Skin epidermis (tissue), 12 donors: ENCODE data around the gene ZNF644.

ENCODE experiments used
- H3K27ac ChIP-seq, 21 experiments: fragments of 200-600 bp; sonication (generic) in 11 of 21; one replicate each; pipeline ENCODE4 v1.5.0; 2020; ENCODE audit warnings: mild to moderate bottlenecking in 3 of 21, inconsistent platforms in 2 of 21, moderate library complexity in 2 of 21
- H3K4me3 ChIP-seq, 7 experiments: fragments of 200-600 bp; sonication (generic) in 2 of 7; one replicate each; pipeline ENCODE4 v1.5.0; 2020; ENCODE audit warnings: inconsistent platforms in 2 of 7, mild to moderate bottlenecking in 2 of 7, moderate library complexity in 1 of 7

Gene ZNF644

DNA sequence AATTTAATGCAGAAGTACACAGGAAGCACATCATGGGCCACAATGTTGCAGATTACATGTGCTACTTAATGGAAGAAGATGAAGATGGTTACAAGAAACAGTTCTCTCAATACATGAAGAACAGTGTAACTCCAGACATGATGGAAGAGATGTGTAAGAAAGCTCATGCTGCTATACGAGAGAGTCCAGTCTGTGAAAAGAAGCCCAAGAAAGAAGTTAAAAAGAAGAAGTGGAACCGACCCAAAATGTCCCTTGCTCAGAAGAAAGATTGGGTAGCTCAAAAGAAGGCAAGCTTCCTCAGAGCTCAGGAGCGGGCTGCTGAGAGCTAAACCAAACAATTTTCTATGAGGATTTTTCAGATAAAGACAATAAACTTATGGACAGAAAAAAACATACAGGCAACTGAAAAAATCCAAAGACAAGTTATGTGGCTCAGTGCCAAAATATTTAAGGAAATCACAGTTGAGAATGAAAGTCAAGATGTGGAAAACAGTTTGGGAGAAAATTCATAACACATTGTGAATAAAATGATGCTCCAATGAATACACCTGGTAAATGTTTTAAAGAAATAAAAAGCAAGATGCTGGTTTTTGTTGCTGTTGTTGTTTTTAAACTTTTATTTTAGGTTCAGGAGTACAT lies 2.8 kb upstream of the ZNF644 start:
- H3K4me3 ChIP-seq: no peak overlapping the region
- H3K27ac ChIP-seq: no peak overlapping the region

DNA sequence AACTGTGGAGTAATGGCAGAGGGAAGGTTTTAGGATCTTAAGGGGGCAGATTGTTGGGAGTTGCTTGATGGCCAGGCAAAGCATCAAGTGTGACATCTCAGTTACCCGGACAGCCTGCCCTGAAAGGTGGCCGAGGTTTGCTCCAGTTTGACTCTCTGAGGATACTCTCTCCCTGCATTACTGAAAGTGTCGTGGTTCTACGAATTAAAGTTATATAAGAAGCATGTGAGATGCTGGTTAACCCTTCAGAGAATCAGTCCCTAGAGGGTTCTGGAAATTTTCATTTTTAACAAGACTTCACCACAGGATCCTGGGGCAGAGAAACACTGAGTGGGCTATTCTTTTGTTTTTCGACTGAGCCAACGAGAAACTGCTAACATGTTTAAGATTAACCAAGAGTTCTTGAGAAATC lies 689 bp upstream of the ZNF644 start:
- peak overlapping the region in 20 of 21 experiments; percentile 93 to 100 (median 99) for H3K27ac ChIP-seq
- peak overlapping the region; percentile 53 to 91 (median 75) for H3K4me3 ChIP-seq

DNA sequence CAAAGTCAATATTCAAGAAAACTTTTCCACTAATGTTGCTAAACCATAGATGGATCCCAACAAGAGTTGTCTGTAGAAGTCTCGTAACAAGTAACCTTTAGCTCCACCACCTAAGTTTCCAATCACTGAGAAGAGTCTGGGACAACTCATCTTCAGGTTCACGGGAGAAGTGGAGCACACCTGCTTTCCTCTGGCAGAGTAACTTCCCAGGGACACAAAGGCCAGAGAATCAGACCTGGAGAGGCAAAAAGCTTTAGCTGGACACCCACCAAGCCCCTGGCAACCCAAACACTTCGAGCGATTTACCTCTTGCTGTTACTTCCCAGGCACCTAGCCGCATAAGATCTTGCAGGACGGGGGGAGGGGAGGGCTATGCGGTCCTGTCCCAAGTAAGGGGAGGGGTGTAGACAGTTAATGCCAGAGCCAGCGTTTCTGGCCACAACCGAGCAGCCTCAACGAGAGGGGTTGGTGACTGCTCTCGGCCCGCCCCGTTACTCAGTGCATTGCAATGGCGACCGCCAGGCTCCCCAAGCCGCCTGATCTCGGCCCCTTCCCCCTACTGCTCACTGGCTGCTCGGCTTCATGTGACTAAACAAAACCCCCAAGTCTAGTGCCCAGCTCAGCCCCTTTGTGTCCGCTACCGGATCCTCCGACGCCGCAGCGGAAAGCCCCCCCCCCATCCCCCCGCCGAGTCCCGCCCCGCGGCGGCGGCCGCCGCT lies 709 bp downstream of the ZNF644 start:
- Histone ChIP-seq H3K27ac (peak overlapping the region; percentile 93 to 100 (median 99)), H3K4me3 (peak overlapping the region; percentile 53 to 91 (median 75))

DNA sequence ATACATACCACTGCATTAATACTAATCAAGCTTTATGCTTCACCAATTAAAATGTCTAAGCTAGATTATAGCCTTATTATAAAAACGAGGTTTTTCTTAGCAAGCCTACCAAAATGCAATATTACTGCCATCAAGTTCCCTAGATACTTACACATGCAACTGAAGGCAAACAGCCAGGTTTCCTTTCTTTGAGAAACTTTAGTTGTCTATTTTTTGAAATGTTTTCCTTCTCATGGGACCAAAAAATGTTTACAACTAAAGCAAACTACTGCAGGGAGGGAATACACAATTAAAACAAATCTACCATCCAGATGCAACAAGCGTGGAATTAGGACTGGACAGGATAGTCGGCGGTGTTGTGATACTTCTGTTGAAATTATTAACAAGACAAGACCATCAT lies 1.3 kb downstream of the ZNF644 start:
- Histone ChIP-seq H3K4me3 (peak overlapping the region; percentile 53 to 91 (median 75)), H3K27ac (peak overlapping the region in 10 of 21 experiments; percentile 98 to 100 (median 99))

DNA sequence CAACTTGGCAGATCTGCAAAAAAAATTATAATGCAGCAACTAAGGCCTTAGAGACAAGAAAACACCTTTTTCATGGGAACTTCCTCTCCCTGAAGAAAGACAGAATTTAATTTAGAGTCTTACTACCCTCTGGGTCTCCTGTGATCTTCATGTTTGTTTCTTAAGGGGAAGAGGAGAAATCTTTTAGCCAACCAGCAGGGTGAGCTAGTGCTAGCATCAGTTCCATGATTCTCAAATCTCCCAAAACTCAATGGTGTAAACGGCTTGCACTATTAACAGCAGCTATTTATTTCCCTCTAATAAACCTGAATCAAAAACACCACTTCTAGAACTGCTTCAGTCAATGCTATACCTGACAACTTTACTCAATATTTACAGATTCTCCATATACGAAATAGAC lies 3.8 kb downstream of the ZNF644 start:
- no peak overlapping the region for H3K27ac ChIP-seq
- H3K4me3 ChIP-seq: no peak overlapping the region

DNA sequence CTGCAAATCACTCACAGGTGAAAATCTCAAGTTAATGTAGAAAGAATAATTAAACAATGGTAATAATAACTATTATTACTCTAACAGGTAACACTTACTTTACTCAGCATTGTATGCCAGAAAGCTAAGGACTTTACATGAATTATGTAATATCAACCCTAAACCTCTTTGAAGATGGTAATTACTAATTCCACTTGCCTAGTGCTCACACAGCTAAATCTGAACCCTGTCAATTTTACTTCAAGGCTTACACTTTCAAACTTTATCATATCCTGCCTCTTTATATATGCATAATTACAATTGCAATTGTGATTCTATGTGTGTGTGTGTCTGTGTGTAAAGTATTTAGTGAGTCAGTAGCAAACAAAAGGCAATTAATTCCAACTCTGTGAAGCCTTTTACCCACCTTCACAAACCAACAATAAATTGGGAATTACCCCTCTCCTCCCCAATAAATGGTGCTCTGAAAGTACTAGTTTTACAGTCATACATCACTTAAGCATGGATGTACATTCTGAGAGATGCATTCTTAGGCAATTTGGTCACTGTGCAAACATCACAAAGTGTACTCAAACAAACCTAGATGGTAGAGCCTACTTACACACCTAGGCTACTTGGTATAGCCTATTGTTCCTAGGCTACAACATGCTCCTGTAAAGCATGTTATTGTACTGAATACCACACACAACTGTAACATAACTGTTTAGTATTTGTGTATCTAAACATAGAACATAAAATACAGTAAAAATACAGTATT lies 5.9 kb downstream of the ZNF644 start:
- no peak overlapping the region for H3K4me3 ChIP-seq

DNA sequence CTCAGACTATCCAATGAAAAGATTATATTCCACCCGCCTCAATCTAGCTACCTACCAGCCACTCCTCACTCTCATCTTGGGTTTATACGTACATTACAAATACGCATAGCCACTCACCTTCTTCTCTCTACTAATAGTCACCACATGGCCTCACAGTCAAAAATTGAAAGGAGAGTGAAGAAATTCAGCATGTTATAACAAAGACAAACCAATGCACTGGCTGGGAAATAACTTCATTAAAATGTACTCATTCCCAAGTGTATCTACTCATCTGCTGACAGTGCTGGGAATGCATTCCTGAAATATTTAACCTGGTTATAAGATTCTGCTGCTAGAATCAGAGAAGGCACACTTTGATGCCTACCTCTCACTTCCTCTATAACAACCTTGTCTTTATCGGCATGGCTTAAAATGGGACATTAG lies 6.5 kb downstream of the ZNF644 start:
- Histone ChIP-seq H3K27ac (no peak overlapping the region), H3K4me3 (no peak overlapping the region)

More for the DNA sequence above, 5.9 kb downstream of the ZNF644 start:
- no peak overlapping the region for H3K27ac ChIP-seq

DNA sequence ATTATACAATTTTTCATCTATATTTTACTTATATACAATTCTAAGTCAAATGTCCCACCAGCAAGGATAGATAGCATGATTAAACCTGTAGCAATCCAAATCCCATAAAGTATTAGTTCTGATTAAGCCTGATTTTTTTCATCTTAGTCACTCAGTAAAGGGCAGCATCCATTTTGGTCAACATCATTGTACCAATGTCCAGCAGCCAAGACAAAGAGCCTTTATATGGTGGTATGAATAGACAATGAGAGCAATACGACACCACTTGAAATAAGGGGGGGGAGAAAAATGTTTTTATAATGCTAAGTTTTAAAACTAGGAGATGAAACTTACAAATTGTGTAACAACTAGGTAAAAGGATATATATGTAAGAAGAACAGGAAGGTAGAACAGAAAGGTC lies 7.4 kb downstream of the ZNF644 start:
- Histone ChIP-seq H3K27ac (no peak overlapping the region), H3K4me3 (no peak overlapping the region)

DNA sequence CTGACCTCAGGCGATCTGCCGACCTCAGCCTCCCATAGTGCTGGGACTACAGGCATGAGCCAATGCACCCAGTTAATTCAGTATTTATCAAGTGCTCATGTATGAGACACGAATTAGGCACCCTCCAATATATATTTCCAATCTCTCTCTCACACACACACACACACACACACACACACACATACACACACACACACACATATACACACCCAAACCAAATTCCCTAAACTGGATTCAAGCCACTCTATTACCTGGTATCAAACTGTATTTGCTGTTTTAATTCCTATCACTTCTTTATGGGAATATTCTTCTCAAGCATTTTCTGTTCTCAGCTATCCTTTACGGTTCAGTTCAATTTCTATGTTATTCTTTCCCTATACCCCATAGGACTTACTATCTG lies 8.5 kb downstream of the ZNF644 start:
- Histone ChIP-seq H3K27ac (no peak overlapping the region), H3K4me3 (no peak overlapping the region)

DNA sequence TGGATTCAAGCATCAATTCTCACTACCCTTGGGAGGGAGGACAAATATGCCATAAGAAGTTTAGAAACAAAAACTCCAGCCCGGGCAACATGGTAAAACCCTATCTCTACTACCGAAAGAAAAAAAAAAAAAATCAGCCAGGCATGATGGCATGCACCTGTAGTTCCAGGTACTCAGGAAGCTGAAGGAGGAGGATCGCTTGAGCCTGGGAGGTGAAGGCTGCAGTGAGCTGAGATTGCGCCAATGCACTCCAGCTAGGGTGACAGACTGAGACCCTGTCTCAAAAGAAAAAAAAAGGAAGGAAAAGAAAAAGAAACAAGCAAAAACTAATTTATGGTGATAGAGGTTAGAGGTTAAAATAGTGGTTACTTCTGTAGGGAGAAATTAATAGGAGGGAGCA lies 9.6 kb downstream of the ZNF644 start:
- H3K4me3 ChIP-seq: no peak overlapping the region
- H3K27ac ChIP-seq: no peak overlapping the region

DNA sequence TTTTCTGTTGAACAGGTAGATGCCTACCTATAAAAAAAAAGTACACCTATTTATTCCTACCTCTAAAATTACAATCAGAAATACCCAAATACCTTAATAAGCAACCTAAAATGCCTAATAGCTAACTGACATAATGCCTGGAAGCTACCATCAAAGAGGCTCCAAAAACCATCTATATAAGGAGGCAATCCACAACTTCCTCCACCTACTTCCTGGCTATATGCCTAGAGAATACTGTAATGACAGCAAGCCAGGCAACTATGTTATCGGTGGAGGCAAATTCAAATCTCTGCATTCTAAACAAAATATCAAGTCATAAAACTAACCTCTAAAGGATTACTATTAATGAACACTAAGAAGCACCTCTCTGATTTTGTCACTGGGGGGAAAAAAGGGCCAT lies 10.1 kb downstream of the ZNF644 start:
- Histone ChIP-seq H3K4me3 (no peak overlapping the region), H3K27ac (no peak overlapping the region)

DNA sequence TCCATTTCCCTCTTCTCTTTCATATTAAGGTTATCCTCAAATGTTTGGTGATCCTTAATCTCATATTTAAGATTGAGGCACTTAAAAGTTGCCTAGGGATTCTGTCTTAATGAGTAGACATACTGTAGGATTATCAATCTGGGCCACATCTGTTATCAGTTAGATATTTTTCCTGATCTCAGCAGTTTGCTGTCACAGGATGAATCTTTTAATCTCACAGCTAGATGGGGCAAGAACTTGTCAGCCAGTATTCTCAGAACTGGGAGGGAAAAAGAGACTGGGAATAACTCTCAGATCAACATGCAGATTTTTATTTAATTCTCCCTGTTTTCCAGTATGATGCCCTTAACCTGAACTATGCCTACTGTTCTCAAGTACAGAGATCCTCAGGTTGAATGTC lies 14.0 kb downstream of the ZNF644 start:
- H3K27ac ChIP-seq: no peak overlapping the region
- no peak overlapping the region for H3K4me3 ChIP-seq

DNA sequence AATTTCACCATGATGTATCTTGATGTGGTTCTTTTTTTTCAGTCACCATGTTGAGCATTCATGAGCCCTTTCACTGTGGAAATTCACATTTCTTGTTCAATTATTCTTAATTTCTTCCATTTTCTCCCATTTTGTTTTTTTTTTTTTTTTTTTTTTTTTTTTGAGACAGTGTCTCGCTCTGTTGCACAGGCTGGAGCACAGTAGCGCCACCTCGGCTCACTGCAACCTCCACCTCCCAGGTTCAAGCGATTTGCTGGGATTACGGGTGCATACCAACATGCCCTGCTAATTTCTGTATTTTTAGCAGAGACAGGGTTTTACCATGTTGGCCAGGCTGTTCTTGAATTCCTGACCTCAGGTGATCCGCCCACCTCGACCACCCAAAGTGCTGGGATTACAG lies 14.7 kb downstream of the ZNF644 start:
- Histone ChIP-seq H3K27ac (no peak overlapping the region), H3K4me3 (no peak overlapping the region)

DNA sequence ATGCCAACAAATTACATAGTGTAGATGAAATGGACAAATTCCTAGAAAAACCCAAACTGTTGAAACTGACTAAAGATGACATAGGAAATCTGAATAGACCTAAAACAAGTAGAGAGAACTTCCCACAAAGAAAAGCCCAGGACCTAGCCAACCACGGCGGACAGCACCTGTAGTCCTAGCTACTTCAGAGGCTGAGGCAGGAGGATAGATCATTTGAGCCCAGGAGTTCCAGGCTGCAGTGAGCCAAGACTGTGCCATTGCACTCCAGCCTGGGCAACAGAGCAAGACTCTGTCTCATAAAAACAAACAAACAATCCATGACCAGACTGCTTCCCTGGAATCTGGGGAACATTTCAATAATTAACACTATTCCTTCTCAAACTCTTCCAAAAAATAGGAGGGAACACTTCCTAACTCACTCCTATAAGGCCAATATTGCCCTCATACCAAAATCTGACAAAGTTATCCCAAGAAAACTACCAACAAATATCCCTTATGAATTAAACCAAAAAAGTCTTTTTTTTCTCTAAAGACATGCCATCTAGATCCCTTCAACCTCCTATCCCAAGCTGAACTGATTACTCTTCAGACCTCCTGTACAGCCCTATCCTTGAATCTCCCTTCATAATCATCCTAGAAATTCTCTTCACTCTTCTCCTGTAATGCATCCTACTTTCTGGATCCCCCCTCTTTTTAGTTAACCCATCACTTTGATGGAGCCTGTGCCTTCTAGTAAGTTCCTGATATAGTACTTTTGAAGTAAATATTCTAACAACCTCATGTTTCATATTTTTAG lies 15.5 kb downstream of the ZNF644 start:
- H3K4me3 ChIP-seq: no peak overlapping the region
- no peak overlapping the region for H3K27ac ChIP-seq

DNA sequence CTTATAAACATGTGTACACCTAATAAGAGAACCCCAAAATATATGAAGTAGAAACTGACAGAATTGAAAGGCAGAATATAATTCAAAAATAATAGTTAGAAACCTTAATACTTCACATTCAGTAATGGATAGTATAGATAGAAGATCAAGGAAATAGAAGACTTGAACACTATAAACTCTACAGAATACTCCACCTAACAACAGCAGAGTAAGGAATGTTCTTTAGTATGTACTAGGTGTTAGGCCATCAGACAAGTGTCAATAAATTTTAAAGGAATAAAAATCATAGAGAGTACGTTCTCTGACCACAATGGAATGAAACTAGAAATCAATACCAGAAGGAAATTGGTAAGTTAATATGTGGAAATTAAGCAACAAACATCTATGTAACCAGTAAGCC lies 16.6 kb downstream of the ZNF644 start:
- H3K27ac ChIP-seq: no peak overlapping the region
- H3K4me3 ChIP-seq: no peak overlapping the region

DNA sequence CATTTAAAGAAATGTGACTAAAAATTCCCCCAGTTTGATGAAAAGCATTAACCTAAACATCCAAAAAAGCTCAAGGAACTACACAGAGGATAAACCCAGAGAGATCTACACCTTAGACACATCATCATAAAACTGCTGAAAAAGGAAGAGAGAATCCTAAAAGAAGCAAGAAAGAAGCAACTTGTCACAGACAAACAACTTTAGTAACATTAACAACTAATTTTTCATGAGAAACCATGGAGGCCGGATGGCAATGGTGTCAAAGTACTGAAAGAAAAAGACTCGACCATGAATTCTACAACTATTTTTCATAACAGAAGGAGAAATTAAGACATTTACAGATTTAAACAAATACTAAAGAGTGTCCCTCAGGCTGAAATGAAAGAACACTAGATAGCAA lies 17.7 kb downstream of the ZNF644 start:
- Histone ChIP-seq H3K27ac (no peak overlapping the region), H3K4me3 (no peak overlapping the region)

DNA sequence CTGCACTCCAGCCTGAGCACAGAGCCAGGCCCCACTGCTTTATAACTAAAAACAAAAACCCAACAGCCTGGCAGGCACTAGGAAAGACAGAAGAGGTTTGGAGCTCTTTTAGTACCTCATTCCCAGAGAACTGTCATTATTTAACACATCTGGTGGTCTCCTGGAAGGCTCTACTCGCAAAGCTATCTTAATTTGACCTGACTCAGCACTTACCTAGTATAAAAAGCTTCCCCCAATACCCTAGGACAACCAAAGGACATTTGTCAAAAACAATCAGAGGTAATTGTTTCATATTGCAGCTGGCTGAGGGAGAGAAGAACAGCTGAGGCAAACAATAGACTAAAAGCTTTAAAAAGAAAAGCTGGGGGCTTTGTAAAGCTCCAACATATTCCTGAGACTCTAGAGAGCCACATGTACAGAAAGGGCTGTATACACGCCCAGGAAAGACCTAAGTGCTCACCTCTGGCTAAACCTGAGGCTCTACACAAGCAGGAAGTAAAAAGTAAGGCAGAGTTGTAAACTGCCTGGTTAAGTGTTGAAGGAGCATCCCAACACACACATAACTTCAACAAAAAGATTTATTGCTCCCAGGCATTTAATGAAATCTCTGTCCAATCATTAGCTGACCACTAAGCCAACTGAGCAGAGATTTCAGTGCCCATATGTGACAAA lies 25.0 kb downstream of the ZNF644 start:
- Histone ChIP-seq H3K4me3 (no peak overlapping the region), H3K27ac (no peak overlapping the region)

DNA sequence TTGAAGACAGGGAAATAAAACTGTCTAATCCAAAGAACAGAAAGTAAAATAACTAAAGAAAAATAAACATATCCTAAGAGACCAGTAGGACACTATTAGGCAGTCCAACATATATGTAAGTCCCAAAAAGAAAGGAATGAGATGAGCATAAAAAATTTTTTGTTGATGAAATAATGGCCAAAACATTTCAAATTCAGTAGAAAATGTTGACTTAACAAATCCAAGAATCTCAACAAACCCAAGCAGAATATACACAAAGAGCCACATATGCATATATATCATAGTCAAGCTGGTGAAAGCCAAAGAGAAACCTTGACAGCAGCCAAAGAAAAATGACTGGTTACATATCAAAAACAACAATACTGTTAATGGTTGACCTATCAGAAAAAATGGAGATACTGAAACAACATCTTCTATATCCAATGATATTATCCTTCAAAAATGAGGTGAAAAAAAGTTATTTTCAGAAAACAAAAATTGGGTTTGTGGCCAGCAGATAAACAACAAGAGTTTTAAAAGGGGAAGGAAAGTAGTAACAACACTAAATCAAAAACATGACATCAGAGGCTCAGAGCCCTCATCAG lies 26.4 kb downstream of the ZNF644 start:
- H3K4me3 ChIP-seq: no peak overlapping the region
- H3K27ac ChIP-seq: no peak overlapping the region

DNA sequence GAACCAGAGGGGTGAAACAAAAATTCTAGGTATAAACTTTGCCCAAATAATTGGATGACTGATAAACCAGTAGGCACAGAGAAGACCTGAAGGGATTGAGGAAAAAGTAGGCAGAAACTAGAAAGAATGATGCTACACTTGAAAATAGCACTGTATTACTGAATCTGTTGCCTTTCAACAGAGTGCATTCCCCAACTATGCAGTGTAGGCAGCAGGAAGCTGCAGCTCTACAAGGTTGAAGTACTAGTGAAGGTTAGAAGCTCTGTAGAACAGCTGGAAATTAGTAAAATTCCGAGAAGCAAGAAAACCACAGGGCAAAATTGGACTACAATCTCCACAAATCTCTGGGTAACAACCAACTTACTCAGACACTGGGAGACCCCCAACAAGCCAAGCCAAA lies 27.4 kb downstream of the ZNF644 start:
- Histone ChIP-seq H3K27ac (no peak overlapping the region), H3K4me3 (no peak overlapping the region)
